Neural cell (in vitro differentiated cells): ENCODE measurements around the gene FAM32A. TPM values are rescaled to one million over a fixed set of nuclear protein-coding genes. Genes with fewer than 3 reads are reported as not detected.

Source experiments
- H2AFZ ChIP-seq: fragments of 200-600, 300-800 bp; sonication (generic), shearing (Covaris generic); 2 replicates; pipeline ENCODE4 v1.6.0; 2014; ENCODE audit warnings: low read depth, mild to moderate bottlenecking, antibody characterized with exemption, low read length, moderate library complexity
- H3F3A ChIP-seq: fragments of 200-600 bp; shearing (Covaris generic); 2 replicates; pipeline ENCODE4 v1.6.1; 2016; ENCODE audit warnings: mild to moderate bottlenecking, moderate library complexity, mixed read lengths, antibody characterized with exemption, low read length; ENCODE audit not compliant: insufficient read depth, poor library complexity, severe bottlenecking
- H3K27ac ChIP-seq: fragments of 200-600, 300-800 bp; sonication (generic), shearing (Covaris generic); 2 replicates; pipeline ENCODE4 v1.5.1; 2014; ENCODE audit warnings: mild to moderate bottlenecking, low read length, moderate library complexity
- H3K27me3 ChIP-seq: fragments of 300-800, 200-600 bp; sonication (generic), shearing (Covaris generic); 2 replicates; pipeline ENCODE4 v1.6.0; 2014; ENCODE audit warnings: mild to moderate bottlenecking, low read depth, low read length, moderate library complexity; ENCODE audit not compliant: insufficient read depth
- H3K36me3 ChIP-seq: fragments of 300-800, 200-600 bp; sonication (generic), shearing (Covaris generic); 2 replicates; pipeline ENCODE4 v1.5.1; 2014; ENCODE audit warnings: mild to moderate bottlenecking, antibody characterized with exemption, low read length, moderate library complexity; ENCODE audit not compliant: insufficient read depth
- H3K4me2 ChIP-seq: fragments of 300-800, 200-600 bp; sonication (generic), shearing (Covaris generic); 2 replicates; pipeline ENCODE4 v1.6.0; 2014; ENCODE audit warnings: mild to moderate bottlenecking, low read length
- H3K4me3 ChIP-seq: fragments of 300-800, 200-600 bp; sonication (generic), shearing (Covaris generic); 2 replicates; pipeline ENCODE4 v1.5.1; 2014; ENCODE audit warnings: mild to moderate bottlenecking, low read length, moderate library complexity
- H3K79me2 ChIP-seq: fragments of 200-600 bp; shearing (Covaris generic); replicated peaks from 2 replicates; pipeline ENCODE4 v1.6.0; 2014; ENCODE audit warnings: mild to moderate bottlenecking, low read length, moderate library complexity; ENCODE audit not compliant: insufficient read depth
- H3K9ac ChIP-seq: fragments of 300-800, 200-600 bp; sonication (generic), shearing (Covaris generic); 2 replicates; pipeline ENCODE4 v1.6.1; 2016; ENCODE audit warnings: mild to moderate bottlenecking, low read length, mixed read lengths
- H3K9me2 ChIP-seq: fragments of 200-600 bp; shearing (Covaris generic); 2 replicates; pipeline ENCODE4 v1.6.1; 2016; ENCODE audit warnings: mild to moderate bottlenecking, low read length, mixed read lengths; ENCODE audit not compliant: insufficient read depth
- H3K9me3 ChIP-seq: fragments of 200-600, 300-800 bp; sonication (generic), shearing (Covaris generic); 2 replicates; pipeline ENCODE4 v1.6.1; 2016; ENCODE audit warnings: mild to moderate bottlenecking, mixed run types, low read length, moderate library complexity, mixed read lengths
- H4K20me1 ChIP-seq: fragments of 200-600 bp; shearing (Covaris generic); 2 replicates; pipeline ENCODE4 v1.6.1; 2016; ENCODE audit warnings: mild to moderate bottlenecking, mixed run types; ENCODE audit not compliant: insufficient read depth
- EP300 ChIP-seq: fragments of 450-650 bp; conservative IDR thresholded peaks from 2 replicates; pipeline ENCODE4 v1.6.1; 2014; ENCODE audit warnings: antibody characterized with exemption, mild to moderate bottlenecking, moderate library complexity; ENCODE audit not compliant: poor library complexity, severe bottlenecking
- EZH2 ChIP-seq: fragments of 200-600, 300-800 bp; shearing (Covaris generic), sonication (generic); IDR thresholded peaks from 2 replicates; pipeline ENCODE4 v1.6.1; 2014; ENCODE audit warnings: antibody characterized with exemption, low read length, borderline replicate concordance, mild to moderate bottlenecking; ENCODE audit not compliant: insufficient read depth, poor library complexity, severe bottlenecking
- MXI1 ChIP-seq: fragments of 450-650 bp; conservative IDR thresholded peaks from 2 replicates; pipeline ENCODE4 v1.6.1; 2014; ENCODE audit warnings: antibody characterized with exemption, mild to moderate bottlenecking; ENCODE audit not compliant: poor library complexity, severe bottlenecking
- POLR2AphosphoS5 ChIP-seq: IDR thresholded peaks from 2 replicates; pipeline ENCODE4 v1.6.1; 2012
- RAD21 ChIP-seq: fragments of 450-650 bp; conservative IDR thresholded peaks from 2 replicates; pipeline ENCODE4 v1.6.1; 2014; ENCODE audit warnings: antibody characterized with exemption, mild to moderate bottlenecking, moderate library complexity
- SMC3 ChIP-seq: fragments of 450-650 bp; conservative IDR thresholded peaks from 2 replicates; pipeline ENCODE4 v1.6.1; 2014; ENCODE audit warnings: antibody characterized with exemption, mild to moderate bottlenecking, moderate library complexity; ENCODE audit not compliant: poor library complexity
- TAF1 ChIP-seq: IDR thresholded peaks from 2 replicates; pipeline ENCODE4 v1.6.1; 2012; ENCODE audit warnings: low read depth
- polyA plus RNA-seq: library from polyadenylated mRNA; depleted of rRNA; stranded (reverse); fragments of >200 nt; gene quantifications from 2 replicates; pipeline ENCODE4 v1.2.3, GENCODE V29; 2014
- TF ChIP-seq, protein P1 (sequence below): fragments of 450-650 bp; IDR thresholded peaks from 2 replicates; pipeline ENCODE4 v1.5.1; 2014; ENCODE audit warnings: antibody characterized with exemption, mild to moderate bottlenecking, moderate library complexity; ENCODE audit not compliant: poor library complexity, severe bottlenecking
- TF ChIP-seq, protein P2 (sequence below): IDR thresholded peaks from 2 replicates; pipeline ENCODE4 v1.6.1; 2012; ENCODE audit warnings: borderline replicate concordance

Gene FAM32A
- polyA plus RNA-seq, 1 donor from 2014 or later = 545 TPM

- no peak for TF ChIP-seq SMC3
- TF ChIP-seq RAD21 = no peak
- no peak for TF ChIP-seq POLR2AphosphoS5
- no peak for TF ChIP-seq EP300
These were observed 14.2 kb downstream of the FAM32A start (continued) for GRCh38 chr19:16199275-16199932.

- no peak overlapping the region for H3K9ac ChIP-seq
- H4K20me1 ChIP-seq = no peaks in the 10 kb centered on the region
- H3K36me3 ChIP-seq = no peaks in the 10 kb centered on the region
- H3K9me2 ChIP-seq = no peaks in the 10 kb centered on the region
- TF ChIP-seq POLR2AphosphoS5 = no peak
- TF ChIP-seq EP300 = no peak
- TF ChIP-seq TAF1 = no peak
- no peak for TF ChIP-seq SMC3
- TF ChIP-seq RAD21 = no peak
- TF ChIP-seq, protein P1, sequence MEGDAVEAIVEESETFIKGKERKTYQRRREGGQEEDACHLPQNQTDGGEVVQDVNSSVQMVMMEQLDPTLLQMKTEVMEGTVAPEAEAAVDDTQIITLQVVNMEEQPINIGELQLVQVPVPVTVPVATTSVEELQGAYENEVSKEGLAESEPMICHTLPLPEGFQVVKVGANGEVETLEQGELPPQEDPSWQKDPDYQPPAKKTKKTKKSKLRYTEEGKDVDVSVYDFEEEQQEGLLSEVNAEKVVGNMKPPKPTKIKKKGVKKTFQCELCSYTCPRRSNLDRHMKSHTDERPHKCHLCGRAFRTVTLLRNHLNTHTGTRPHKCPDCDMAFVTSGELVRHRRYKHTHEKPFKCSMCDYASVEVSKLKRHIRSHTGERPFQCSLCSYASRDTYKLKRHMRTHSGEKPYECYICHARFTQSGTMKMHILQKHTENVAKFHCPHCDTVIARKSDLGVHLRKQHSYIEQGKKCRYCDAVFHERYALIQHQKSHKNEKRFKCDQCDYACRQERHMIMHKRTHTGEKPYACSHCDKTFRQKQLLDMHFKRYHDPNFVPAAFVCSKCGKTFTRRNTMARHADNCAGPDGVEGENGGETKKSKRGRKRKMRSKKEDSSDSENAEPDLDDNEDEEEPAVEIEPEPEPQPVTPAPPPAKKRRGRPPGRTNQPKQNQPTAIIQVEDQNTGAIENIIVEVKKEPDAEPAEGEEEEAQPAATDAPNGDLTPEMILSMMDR = no peak
- no peak for TF ChIP-seq MXI1
- no peak for TF ChIP-seq EZH2
- TF ChIP-seq, protein P2, sequence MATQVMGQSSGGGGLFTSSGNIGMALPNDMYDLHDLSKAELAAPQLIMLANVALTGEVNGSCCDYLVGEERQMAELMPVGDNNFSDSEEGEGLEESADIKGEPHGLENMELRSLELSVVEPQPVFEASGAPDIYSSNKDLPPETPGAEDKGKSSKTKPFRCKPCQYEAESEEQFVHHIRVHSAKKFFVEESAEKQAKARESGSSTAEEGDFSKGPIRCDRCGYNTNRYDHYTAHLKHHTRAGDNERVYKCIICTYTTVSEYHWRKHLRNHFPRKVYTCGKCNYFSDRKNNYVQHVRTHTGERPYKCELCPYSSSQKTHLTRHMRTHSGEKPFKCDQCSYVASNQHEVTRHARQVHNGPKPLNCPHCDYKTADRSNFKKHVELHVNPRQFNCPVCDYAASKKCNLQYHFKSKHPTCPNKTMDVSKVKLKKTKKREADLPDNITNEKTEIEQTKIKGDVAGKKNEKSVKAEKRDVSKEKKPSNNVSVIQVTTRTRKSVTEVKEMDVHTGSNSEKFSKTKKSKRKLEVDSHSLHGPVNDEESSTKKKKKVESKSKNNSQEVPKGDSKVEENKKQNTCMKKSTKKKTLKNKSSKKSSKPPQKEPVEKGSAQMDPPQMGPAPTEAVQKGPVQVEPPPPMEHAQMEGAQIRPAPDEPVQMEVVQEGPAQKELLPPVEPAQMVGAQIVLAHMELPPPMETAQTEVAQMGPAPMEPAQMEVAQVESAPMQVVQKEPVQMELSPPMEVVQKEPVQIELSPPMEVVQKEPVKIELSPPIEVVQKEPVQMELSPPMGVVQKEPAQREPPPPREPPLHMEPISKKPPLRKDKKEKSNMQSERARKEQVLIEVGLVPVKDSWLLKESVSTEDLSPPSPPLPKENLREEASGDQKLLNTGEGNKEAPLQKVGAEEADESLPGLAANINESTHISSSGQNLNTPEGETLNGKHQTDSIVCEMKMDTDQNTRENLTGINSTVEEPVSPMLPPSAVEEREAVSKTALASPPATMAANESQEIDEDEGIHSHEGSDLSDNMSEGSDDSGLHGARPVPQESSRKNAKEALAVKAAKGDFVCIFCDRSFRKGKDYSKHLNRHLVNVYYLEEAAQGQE = no peak
- H3K9me3 ChIP-seq = no peaks in the 10 kb centered on the region
- H3K27me3 ChIP-seq = no peaks in the 10 kb centered on the region
- H2AFZ ChIP-seq = no peak overlapping the region
- no peak overlapping the region for H3K4me2 ChIP-seq
- no peaks in the 10 kb centered on the region for H3F3A ChIP-seq
- no peak overlapping the region for H3K4me3 ChIP-seq
- peaks cover 25% of the 10 kb centered on the region for H3K79me2 ChIP-seq
- no peak overlapping the region for H3K27ac ChIP-seq
These were observed 15.1 kb downstream of the FAM32A start for GRCh38 chr19:16200038-16201010.

- Histone ChIP-seq H3K36me3 (no peaks in the 10 kb centered on the region), H3K4me3 (no peak overlapping the region), H3K4me2 (no peak overlapping the region), H3K27ac (no peak overlapping the region), H3K9me2 (no peaks in the 10 kb centered on the region), H3F3A (no peaks in the 10 kb centered on the region), H3K27me3 (no peaks in the 10 kb centered on the region), H3K9ac (no peak overlapping the region), H3K79me2 (peaks cover 25% of the 10 kb centered on the region), H4K20me1 (no peaks in the 10 kb centered on the region), H2AFZ (no peak overlapping the region), H3K9me3 (no peaks in the 10 kb centered on the region)
- TF ChIP-seq MXI1 = no peak
- TF ChIP-seq, protein P2 = no peak
- no peak for TF ChIP-seq SMC3
- no peak for TF ChIP-seq EP300
- TF ChIP-seq, protein P1 = no peak
- TF ChIP-seq TAF1 = no peak
- no peak for TF ChIP-seq EZH2
- no peak for TF ChIP-seq POLR2AphosphoS5
- no peak for TF ChIP-seq RAD21
These were observed 15.8 kb downstream of the FAM32A start for GRCh38 chr19:16201011-16201391.
